HepG2 (cell line): ENCODE data around the gene USF2. TPM values are rescaled to one million over a fixed set of nuclear protein-coding genes. Genes with fewer than 3 reads are reported as not detected.

Source experiments
- ATAC-seq: fragments of 200-7000 bp; cut with Tn5 transposase; 3 replicates; pipeline ENCODE4 v1.9.1; 2020; ENCODE audit warnings: mild to moderate bottlenecking, moderate library complexity
- BruUV-seq: library from RNA; stranded (reverse); fragments of 400-500 nt; replicated peaks from 2 replicates; lab custom pipeline; 2021; lab: Mats Ljungman, UMichigan
- CTCF ChIA-PET: fragments of 300-600 bp; formaldehyde crosslinking; extraction: SDS; loops from one replicate; lab custom pipeline; 2021; ENCODE audit warnings: low total read pairs, inconsistent platforms, low intra/inter-chr PET ratio; lab: Yijun Ruan, JAX
- POLR2A ChIA-PET: fragments of 350-600 bp; sonication (Branson Sonifier 250); formaldehyde crosslinking; loops from one replicate; lab custom pipeline; 2020; ENCODE audit warnings: antibody characterized with exemption, inconsistent platforms; lab: Yijun Ruan, JAX
- DNase-seq: peaks from one replicate; pipeline ENCODE4 v3.0.0-alpha.2; 2015; ENCODE audit warnings: low spot score
- FAIRE-seq: peaks from 3 replicates; lab custom pipeline; 2011; peaks lifted over from hg19 to GRCh38; lab: Jason Lieb, UNC
- H2AFZ ChIP-seq: one replicate; pipeline ENCODE4 v1.6.1; 2011; ENCODE audit warnings: low read length, inconsistent platforms
- H3K27ac ChIP-seq: fragments of 300-600 bp; 3 replicates; pipeline ENCODE4 v1.8.0; 2011; ENCODE audit warnings: mixed run types, mild to moderate bottlenecking, mixed read lengths, low read length, inconsistent platforms; ENCODE audit not compliant: insufficient read depth; ENCODE audit errors: extremely low read length
- H3K27me3 ChIP-seq, 2 experiments: fragments of 200-600 bp in 1 of 2; 2 replicates in 1 of 2; 3 replicates in 1 of 2; pipeline versions ENCODE4 v1.6.0 to v1.8.0; 2011; ENCODE audit warnings: low read length in 2 of 2, mild to moderate bottlenecking in 2 of 2, moderate library complexity in 2 of 2, inconsistent platforms in 1 of 2; ENCODE audit not compliant: insufficient read depth in 2 of 2, control insufficient read depth in 1 of 2
- H3K36me3 ChIP-seq, 2 experiments: fragments of 200-600 bp in 1 of 2; replicated peaks in 1 of 2; 2 replicates in 1 of 2; 3 replicates in 1 of 2; pipeline versions ENCODE4 v1.5.1 to v1.8.0; 2011; ENCODE audit warnings: low read length in 2 of 2, inconsistent platforms in 1 of 2; ENCODE audit not compliant: insufficient read depth in 2 of 2, control insufficient read depth in 1 of 2
- H3K4me1 ChIP-seq: 2 replicates; pipeline ENCODE4 v1.5.1; 2012; ENCODE audit warnings: low read length, inconsistent platforms; ENCODE audit not compliant: insufficient read depth
- H3K4me2 ChIP-seq: 2 replicates; pipeline ENCODE4 v1.6.0; 2011; ENCODE audit warnings: low read depth, low read length, inconsistent platforms
- H3K4me3 ChIP-seq, 3 experiments: fragments of 200-600 bp in 1 of 3; sonication (generic), shearing (Covaris generic) in 1 of 3; replicated peaks in 1 of 3; 2 replicates each; pipeline ENCODE4 v1.5.1; 2011 to 2016; ENCODE audit warnings: low read length in 3 of 3, inconsistent platforms in 2 of 3, low read depth in 2 of 3, mild to moderate bottlenecking in 2 of 3, control low read depth in 1 of 3, mixed read lengths in 1 of 3; ENCODE audit not compliant: insufficient read depth in 1 of 3
- H3K79me2 ChIP-seq: one replicate; pipeline ENCODE4 v1.6.1; 2011; ENCODE audit warnings: low read length, inconsistent platforms; ENCODE audit not compliant: insufficient read depth
- H3K9ac ChIP-seq: 2 replicates; pipeline ENCODE4 v1.6.0; 2011; ENCODE audit warnings: mild to moderate bottlenecking, low read depth, low read length, inconsistent platforms; ENCODE audit not compliant: insufficient read depth
- H3K9me3 ChIP-seq: 2 replicates; pipeline ENCODE4 v1.5.1; 2012; ENCODE audit warnings: mild to moderate bottlenecking, low read length
- H4K20me1 ChIP-seq: 2 replicates; pipeline ENCODE4 v1.6.0; 2011; ENCODE audit warnings: inconsistent platforms, mild to moderate bottlenecking, low read length, moderate library complexity; ENCODE audit not compliant: insufficient read depth
- ADNP ChIP-seq: sonication (generic); formaldehyde crosslinking; IDR thresholded peaks from 2 replicates; pipeline ENCODE4 v1.4.0; 2020; ENCODE audit warnings: missing genetic modification reagents
- HNRNPK ChIP-seq: fragments of 200-400 bp; formaldehyde crosslinking; IDR thresholded peaks from 2 replicates; pipeline ENCODE4 v1.6.1; 2018; ENCODE audit warnings: low read length, low read depth, moderate library complexity, mild to moderate bottlenecking; ENCODE audit not compliant: poor library complexity, severe bottlenecking
- HOMEZ ChIP-seq: IDR thresholded peaks from 2 replicates; pipeline ENCODE4 v1.6.1; 2016; ENCODE audit warnings: low read depth
- NAIF1 ChIP-seq: sonication (generic); formaldehyde crosslinking; IDR thresholded peaks from 2 replicates; pipeline ENCODE4 v1.5.0; 2020; ENCODE audit warnings: mild to moderate bottlenecking, missing genetic modification reagents, borderline replicate concordance
- NR2F2 ChIP-seq: IDR thresholded peaks from 2 replicates; pipeline ENCODE4 v1.6.1; 2012; ENCODE audit warnings: low read depth, inconsistent platforms, borderline replicate concordance
- SRSF9 ChIP-seq: fragments of 200-400 bp; formaldehyde crosslinking; IDR thresholded peaks from 2 replicates; pipeline ENCODE4 v1.6.1; 2018; ENCODE audit warnings: borderline replicate concordance, mild to moderate bottlenecking, low read depth, low read length; ENCODE audit not compliant: insufficient read depth, poor library complexity, severe bottlenecking
- ZNF10 ChIP-seq: sonication (generic); formaldehyde crosslinking; IDR thresholded peaks from 2 replicates; pipeline ENCODE4 v1.4.0; 2020; ENCODE audit warnings: mild to moderate bottlenecking, low read depth, missing genetic modification reagents, borderline replicate concordance
- ZNF317 ChIP-seq: sonication (generic); formaldehyde crosslinking; IDR thresholded peaks from 2 replicates; pipeline ENCODE4 v1.5.0; 2020; ENCODE audit warnings: mild to moderate bottlenecking, missing genetic modification reagents
- ZNF670 ChIP-seq: sonication (generic); formaldehyde crosslinking; IDR thresholded peaks from 2 replicates; pipeline ENCODE4 v1.8.0; 2022; ENCODE audit warnings: mild to moderate bottlenecking, missing genetic modification reagents, borderline replicate concordance
- ZNF746 ChIP-seq: sonication (generic); formaldehyde crosslinking; IDR thresholded peaks from 2 replicates; pipeline ENCODE4 v1.8.0; 2022; ENCODE audit warnings: mild to moderate bottlenecking, missing genetic modification reagents
- WGBS: methylation state at CpG from one replicate; pipeline ENCODE4 v1.1.6; 2017; ENCODE audit warnings: low lambda C conversion rate; 5-methylcytosine and 5-hydroxymethylcytosine counted together
- in situ Hi-C: cut with HindIII; loops from 2 replicates; pipeline ENCODE4 v1.10.0; 2017; ENCODE audit warnings: low pct_unique_long_range_greater_than_20kb; ENCODE audit not compliant: extremely low pct_ligation_motif_present
- intact Hi-C: fragments of 100-400 bp; cut with micrococcal nuclease; formaldehyde crosslinking; loops from one replicate; pipeline ENCODE4 v1.10.0; 2022; ENCODE audit not compliant: unreplicated experiment
- polyA plus RNA-seq, 8 experiments: library from polyadenylated mRNA; depleted of rRNA in 3 of 8; stranded (reverse) in 7 of 8; unstranded in 1 of 8; fragments of >200 nt; fragmentation: Illumina TruSeq in 4 of 8; extraction: Trizol in 4 of 8; gene quantifications; 2 replicates each; pipeline versions ENCODE4 v1.2.1 to v1.2.3, GENCODE V29; 2011 to 2016; ENCODE audit warnings: low read depth in 4 of 8, missing spikeins in 1 of 8, mixed read lengths in 1 of 8; ENCODE audit not compliant: insufficient read depth in 1 of 8
- total RNA-seq, 5 experiments: library from RNA; depleted of rRNA; stranded (reverse); fragments of >200 nt; fragmentation: Illumina TruSeq; extraction: Trizol; gene quantifications; 2 replicates each; pipeline ENCODE4 v1.2.3, GENCODE V29; 2016; ENCODE audit warnings: low read depth in 1 of 5

Gene USF2
- total and polyA plus RNA-seq, 2 of the 13 experiments (the other 11 are each of a cell fraction or from before 2014, with no cell fraction given), result 54.9 to 106 TPM

- no peak for TF ChIP-seq ZNF317 (CRISPR knock-in tag)
- no peak for TF ChIP-seq ZNF670 (CRISPR knock-in tag)
- no peak for TF ChIP-seq SRSF9
- no peak for TF ChIP-seq NAIF1
- TF ChIP-seq ZNF10 (CRISPR knock-in tag), result no peak
- no peak for TF ChIP-seq ZNF746 (CRISPR knock-in tag)
- TF ChIP-seq NR2F2, result no peak
- TF ChIP-seq HOMEZ (CRISPR knock-in tag), result no peak
- TF ChIP-seq ADNP (CRISPR knock-in tag), result no peak
- TF ChIP-seq HNRNPK, result no peak
- Histone ChIP-seq H3K79me2 (no peaks in the 10 kb centered on the region), H3K4me3 (no peak overlapping the region), H3K36me3 (no peaks in the 10 kb centered on the region), H3K27me3 (peaks cover 0 to 6% of the 10 kb centered on the region in 2 experiments; a peak in 2 of 5 replicates), H3K9me3 (no peaks in the 10 kb centered on the region), H2AFZ (no peak overlapping the region), H4K20me1 (no peaks in the 10 kb centered on the region), H3K4me2 (no peak overlapping the region), H3K9ac (no peak overlapping the region), H3K27ac (no peak overlapping the region), H3K4me1 (no peaks in the 10 kb centered on the region)
- no peak for DNase-seq
- 31% methylated on average over 6 of the region's 6 CpGs for WGBS
- BruUV-seq, result no TSS peak
- FAIRE-seq, result no peak
- in situ Hi-C loops, result no loop called here
- no peak for ATAC-seq
- intact Hi-C loops, result no loop called here
- CTCF ChIA-PET, result no interaction called here
- POLR2A ChIA-PET, result no interaction called here
These were observed 42.8 kb upstream of the USF2 start for GRCh38 chr19:35225951-35226350.
